ENCODE measurements around the gene PNKD. TPM values are rescaled to one million over a fixed set of nuclear protein-coding genes. Genes with fewer than 3 reads are reported as not detected.

PNKD gene
- total and polyA plus RNA-seq, 2 of the 8 experiments (the other 6 are each of a cell fraction or from before 2014, with no cell fraction given), result 43.9 to 65.4 TPM

DNA sequence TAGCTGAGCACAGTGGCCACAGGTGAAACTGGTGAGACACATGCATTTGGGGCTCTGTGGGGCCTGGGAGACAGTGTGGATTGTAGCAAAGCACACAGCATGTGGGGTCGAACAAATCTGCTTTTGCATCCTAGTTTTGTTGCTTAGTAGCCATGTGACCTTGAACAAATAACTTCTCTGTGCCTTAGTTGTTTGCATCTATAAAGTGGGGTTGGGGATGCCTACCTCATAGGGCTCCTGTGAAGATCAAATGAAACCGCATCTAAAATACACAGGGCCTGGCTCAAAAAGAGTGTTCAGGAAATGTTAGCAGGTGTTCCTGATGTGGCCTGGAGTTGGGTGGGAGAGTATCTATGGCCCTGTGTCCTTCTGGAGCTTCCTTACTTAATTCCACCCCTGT is 56.0 kb downstream of the PNKD start:
- no peaks in the 10 kb centered on the region for H3K79me1 ChIP-seq (ENCODE audit: low read depth, low read length)
- no peak overlapping the region for H2BK120ac ChIP-seq (replicated peaks; ENCODE audit: low read depth, low read length)
- H2BK20ac ChIP-seq (ENCODE audit: low read length), result no peak overlapping the region
- H3K27me3 ChIP-seq (replicated peaks in 1 of 4; ENCODE audit: control insufficient read depth in 3 of 4, extremely low read depth in 1 of 4, insufficient read depth in 3 of 4, low read length in 3 of 4), result no peaks in the 10 kb centered on the region
- CTCF ChIA-PET (ENCODE audit: partially characterized antibody), result interaction anchor here (1.3 to 2.7 kb wide), 5 partner anchors 9 to 51 kb away, joined by 3 to 15 read pairs (median 5); partner anchors contain the start of gene CATIP
- no peaks in the 10 kb centered on the region for H4K20me1 ChIP-seq (replicated peaks in 1 of 2; ENCODE audit: control insufficient read depth in 1 of 2, insufficient read depth in 2 of 2, low read length in 2 of 2)
- peaks cover 12% of the 10 kb centered on the region; the same call in 1 of the 2 replicates for H3K23me2 ChIP-seq (ENCODE audit: low read depth, low read length)
- H2AK5ac ChIP-seq (ENCODE audit: low read depth, low read length), result no peak overlapping the region
- H4K91ac ChIP-seq (replicated peaks; ENCODE audit: insufficient read length, low read length), result no peak overlapping the region
- no peak overlapping the region for H3K4me2 ChIP-seq (ENCODE audit: insufficient read depth in 1 of 2, low read depth in 2 of 2, low read length in 2 of 2)
- H2BK5ac ChIP-seq (ENCODE audit: low read depth, low read length), result no peak overlapping the region
- H3K4me3 ChIP-seq (ENCODE audit: extremely low read depth in 1 of 4, insufficient read depth in 2 of 4, low read depth in 3 of 4, low read length in 4 of 4), result no peak overlapping the region
- H3K9me3 ChIP-seq (ENCODE audit: insufficient read depth in 2 of 2, low read depth in 1 of 2, low read length in 1 of 2), result no peaks in the 10 kb centered on the region
- no peak overlapping the region for H3K56ac ChIP-seq (replicated peaks; ENCODE audit: insufficient read length, low read depth, low read length)
- H3K4ac ChIP-seq (replicated peaks; ENCODE audit: insufficient read length, low read depth, low read length), result no peak overlapping the region
- FAIRE-seq (no peak), DNase-seq (ENCODE audit: low read depth in 1 of 2, low spot score in 2 of 2) (no peak)
- H3K36me3 ChIP-seq (ENCODE audit: control insufficient read depth in 2 of 4, insufficient read depth in 4 of 4, low read length in 3 of 4), result no peaks in the 10 kb centered on the region
- no peak overlapping the region for H3K14ac ChIP-seq (ENCODE audit: insufficient read length)
- 92% methylated on average over 2 of the region's 2 CpGs; no CpG with 5 or more reads in 1 of the 2 experiments for WGBS, 2 experiments (ENCODE audit: extremely low coverage in 1 of 2, insufficient coverage in 1 of 2, insufficient read length in 1 of 2, insufficient replicate concordance in 2 of 2, low coverage in 1 of 2, low lambda C conversion rate in 2 of 2, missing lambda C conversion rate in 1 of 2)
- no peak overlapping the region for H2BK15ac ChIP-seq (ENCODE audit: low read length)
- H3K9ac ChIP-seq (replicated peaks in 1 of 4; ENCODE audit: extremely low read depth in 1 of 4, low read depth in 3 of 4, low read length in 3 of 4), result no peak overlapping the region
- POLR2A ChIA-PET (ENCODE audit: partially characterized antibody), result no interaction called here
- H4K8ac ChIP-seq (ENCODE audit: extremely low read depth, insufficient read depth, low read length), result no peak overlapping the region
- no peak overlapping the region for H2AFZ ChIP-seq (ENCODE audit: low read length)
- no peak overlapping the region for H2BK12ac ChIP-seq (ENCODE audit: low read depth, low read length)
- peaks cover 5 to 29% (median 21%) of the 10 kb centered on the region in 4 experiments for H3K4me1 ChIP-seq (replicated peaks in 1 of 4; ENCODE audit: control insufficient read depth in 3 of 4, insufficient read depth in 4 of 4, low read length in 3 of 4)
- H3K79me2 ChIP-seq (ENCODE audit: control insufficient read depth in 1 of 2, insufficient read depth in 2 of 2, low read length in 2 of 2), result no peaks in the 10 kb centered on the region
- H4K5ac ChIP-seq (ENCODE audit: insufficient read length, low read depth, low read length), result no peak overlapping the region
- H3K23ac ChIP-seq (ENCODE audit: insufficient read length), result no peak overlapping the region
- no peak overlapping the region for H3K27ac ChIP-seq (ENCODE audit: low read depth, low read length)
- H3K18ac ChIP-seq (ENCODE audit: extremely low read depth, low read length), result no peak overlapping the region
- TF ChIP-seq TAF1 (IDR thresholded peaks at IDR 0.05; ENCODE audit: low read depth, low read length) (no peak), TCF12 (IDR thresholded peaks at IDR 0.05; ENCODE audit: low read depth, low read length) (no peak), BRCA1 (IDR thresholded peaks at IDR 0.05; ENCODE audit: low read depth, low read length) (no peak), RFX5 (IDR thresholded peaks at IDR 0.05; ENCODE audit: borderline replicate concordance, low read depth, low read length) (no peak), CEBPB (IDR thresholded peaks at IDR 0.05; ENCODE audit: low read depth, low read length) (no peak), TAF7 (optimal IDR thresholded peaks at IDR 0.05; ENCODE audit: borderline replicate concordance, low read depth, low read length) (no peak), YY1 (IDR thresholded peaks at IDR 0.05; ENCODE audit: low read depth, low read length) (no peak), KDM4A (IDR thresholded peaks at IDR 0.05; ENCODE audit: low read depth, low read length, severe bottlenecking) (no peak), ASH2L (IDR thresholded peaks at IDR 0.05; ENCODE audit: low read length) (no peak), SIN3A (conservative IDR thresholded peaks at IDR 0.05 in 1 of 2, IDR thresholded peaks at IDR 0.05 in 1 of 2; ENCODE audit: low read depth in 1 of 2, low read length in 2 of 2) (no peak), JUND (IDR thresholded peaks at IDR 0.05; ENCODE audit: low read length) (no peak), CREB1 (IDR thresholded peaks at IDR 0.05) (no peak), SUZ12 (IDR thresholded peaks at IDR 0.05; ENCODE audit: low read length) (no peak)
- TF ChIP-seq, protein P1, sequence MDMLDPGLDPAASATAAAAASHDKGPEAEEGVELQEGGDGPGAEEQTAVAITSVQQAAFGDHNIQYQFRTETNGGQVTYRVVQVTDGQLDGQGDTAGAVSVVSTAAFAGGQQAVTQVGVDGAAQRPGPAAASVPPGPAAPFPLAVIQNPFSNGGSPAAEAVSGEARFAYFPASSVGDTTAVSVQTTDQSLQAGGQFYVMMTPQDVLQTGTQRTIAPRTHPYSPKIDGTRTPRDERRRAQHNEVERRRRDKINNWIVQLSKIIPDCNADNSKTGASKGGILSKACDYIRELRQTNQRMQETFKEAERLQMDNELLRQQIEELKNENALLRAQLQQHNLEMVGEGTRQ (IDR thresholded peaks at IDR 0.05; ENCODE audit: low read length), result no peak
